Progenitor cell of endocrine pancreas (in vitro differentiated cells): Measurements from ENCODE around the gene TESK2. TPM values are rescaled to one million over a fixed set of nuclear protein-coding genes. Genes with fewer than 3 reads are reported as not detected.
"Not testable (repeated sequence)": the region's sequence is repeated elsewhere in the genome, so short reads cannot be mapped to it uniquely, and the experiment has no call there.

Source experiments
- DNase-seq: peaks from one replicate; pipeline ENCODE4 v3.0.0; 2021; ENCODE audit warnings: low spot score; ENCODE audit not compliant: unreplicated experiment
- H3K27ac Mint-ChIP-seq: 2 replicates; pipeline ENCODE4 v1.8.0; 2021; ENCODE audit warnings: mild to moderate bottlenecking, moderate library complexity, mixed read lengths
- H3K27me3 Mint-ChIP-seq: 2 replicates; pipeline ENCODE4 v1.8.0; 2021; ENCODE audit warnings: mixed read lengths
- H3K36me3 Mint-ChIP-seq: 2 replicates; pipeline ENCODE4 v1.8.0; 2022; ENCODE audit warnings: mixed read lengths; ENCODE audit not compliant: insufficient read depth
- H3K4me1 Mint-ChIP-seq: 2 replicates; pipeline ENCODE4 v1.8.0; 2021; ENCODE audit warnings: low read depth, mixed read lengths
- H3K4me3 Mint-ChIP-seq: 2 replicates; pipeline ENCODE4 v1.8.0; 2021; ENCODE audit warnings: low read depth, mild to moderate bottlenecking, moderate library complexity, mixed read lengths
- H3K9me3 Mint-ChIP-seq: 2 replicates; pipeline ENCODE4 v1.8.0; 2021; ENCODE audit warnings: low read depth, mixed read lengths
- CTCF ChIP-seq: fragments of 200-600 bp; sonication (generic); IDR thresholded peaks from one replicate; pipeline ENCODE4 v1.5.0; 2021; ENCODE audit warnings: antibody characterized with exemption, mild to moderate bottlenecking; ENCODE audit not compliant: unreplicated experiment
- total RNA-seq: library from RNA; stranded (reverse); gene quantifications from 2 replicates; pipeline ENCODE4 v1.2.1, GENCODE V29; 2021

Gene TESK2
- total RNA-seq, 1 donor from 2014 or later = 9.5 TPM

- H3K36me3 Mint-ChIP-seq = no peaks in the 10 kb centered on the region
- TF ChIP-seq CTCF = no peak
- peaks cover 12% of the 10 kb centered on the region for H3K4me1 Mint-ChIP-seq
- H3K4me3 Mint-ChIP-seq = no peak overlapping the region
- H3K27ac Mint-ChIP-seq = no peak overlapping the region
- H3K9me3 Mint-ChIP-seq = no peaks in the 10 kb centered on the region
- no peaks in the 10 kb centered on the region for H3K27me3 Mint-ChIP-seq
- no peak for DNase-seq
Observed at GRCh38 chr1:45365051-45365450, 125.9 kb downstream of the TESK2 start.

- DNase-seq = no peak
- peaks cover 14% of the 10 kb centered on the region for H3K4me1 Mint-ChIP-seq
- H3K27me3 Mint-ChIP-seq = no peaks in the 10 kb centered on the region
- H3K4me3 Mint-ChIP-seq = no peak overlapping the region
- no peaks in the 10 kb centered on the region for H3K36me3 Mint-ChIP-seq
- no peak overlapping the region for H3K27ac Mint-ChIP-seq
- TF ChIP-seq CTCF = no peak
- no peaks in the 10 kb centered on the region for H3K9me3 Mint-ChIP-seq
Observed at GRCh38 chr1:45364294-45364693, 126.7 kb downstream of the TESK2 start.

GRCh38 chr1:45360981-45361380, 130.0 kb downstream of the TESK2 start:
- H3K9me3 Mint-ChIP-seq, H3K4me3 Mint-ChIP-seq, H3K36me3 Mint-ChIP-seq, H3K27me3 Mint-ChIP-seq, H3K27ac Mint-ChIP-seq, DNase-seq: not testable (repeated sequence)
- peaks cover 14% of the 10 kb centered on the region for H3K4me1 Mint-ChIP-seq

GRCh38 chr1:45359882-45360513, 131.0 kb downstream of the TESK2 start:
- Mint-ChIP-seq H3K4me3 (no peak overlapping the region), H3K36me3 (peaks cover 1% of the 10 kb centered on the region), H3K4me1 (peaks cover 14% of the 10 kb centered on the region), H3K9me3 (no peaks in the 10 kb centered on the region), H3K27me3 (no peaks in the 10 kb centered on the region), H3K27ac (peak overlapping the region; percentile 71)
- DNase-seq = no peak
- TF ChIP-seq CTCF = peak; percentile 75

GRCh38 chr1:45356186-45356585, 134.8 kb downstream of the TESK2 start:
- Mint-ChIP-seq H3K36me3 (peaks cover 1% of the 10 kb centered on the region), H3K9me3 (no peaks in the 10 kb centered on the region), H3K27me3 (no peaks in the 10 kb centered on the region), H3K27ac (peak overlapping the region; percentile 21), H3K4me1 (peaks cover 7% of the 10 kb centered on the region), H3K4me3 (no peak overlapping the region)
- no peak for DNase-seq
- no peak for TF ChIP-seq CTCF

- no peak for TF ChIP-seq CTCF
- no peak overlapping the region for H3K27ac Mint-ChIP-seq
- H3K27me3 Mint-ChIP-seq = no peaks in the 10 kb centered on the region
Observed at GRCh38 chr1:45355683-45356082, 135.3 kb downstream of the TESK2 start.

More at GRCh38 chr1:45355683-45356082, 135.3 kb downstream of the TESK2 start:
- H3K9me3 Mint-ChIP-seq = no peaks in the 10 kb centered on the region
- no peak for DNase-seq
- H3K4me1 Mint-ChIP-seq = peaks cover 7% of the 10 kb centered on the region
- peaks cover 1% of the 10 kb centered on the region for H3K36me3 Mint-ChIP-seq
- no peak overlapping the region for H3K4me3 Mint-ChIP-seq
